Testis (tissue), 3 donors: ENCODE results near the gene CADM1. TPM values are rescaled to one million over a fixed set of nuclear protein-coding genes. Genes with fewer than 3 reads are reported as not detected.

Source experiments
- DNase-seq: peaks from one replicate; pipeline ENCODE4 v3.0.0-alpha.2; 2019
- H3K27ac ChIP-seq, 2 donors: fragments of 200-600 bp; sonication (generic); one replicate each; pipeline ENCODE4 v1.5.1; 2019
- H3K27me3 ChIP-seq: fragments of 200-600 bp; sonication (generic); one replicate; pipeline ENCODE4 v1.5.1; 2019
- H3K36me3 ChIP-seq: fragments of 200-600 bp; sonication (generic); one replicate; pipeline ENCODE4 v1.5.1; 2017; ENCODE audit warnings: low read depth; ENCODE audit errors: missing control alignments
- H3K4me1 ChIP-seq: fragments of 200-600 bp; sonication (generic); one replicate; pipeline ENCODE4 v1.5.1; 2019
- H3K4me3 ChIP-seq, 2 donors: fragments of 200-600 bp; sonication (generic); one replicate each; pipeline ENCODE4 v1.5.1; 2017 to 2019
- H3K9me3 ChIP-seq: fragments of 200-600 bp; sonication (generic); one replicate; pipeline ENCODE4 v1.5.1; 2017
- CTCF ChIP-seq, 3 experiments: fragments of 450-650 bp in 2 of 3; fragments of 200-600 bp in 1 of 3; sonication (generic) in 1 of 3; IDR thresholded peaks; one replicate each; pipeline ENCODE4 v1.5.1; 2016 to 2019; ENCODE audit warnings: antibody characterized with exemption in 3 of 3, mild to moderate bottlenecking in 2 of 3, moderate library complexity in 1 of 3
- POLR2A ChIP-seq: fragments of 450-650 bp; IDR thresholded peaks from one replicate; pipeline ENCODE4 v1.6.1; 2017; ENCODE audit warnings: antibody characterized with exemption, mild to moderate bottlenecking, moderate library complexity
- WGBS, 2 donors: methylation state at CpG; one replicate each; pipeline ENCODE4 v1.1.5; 2018; 5-methylcytosine and 5-hydroxymethylcytosine counted together
- intact Hi-C: fragments of 100-400 bp; cut with DNase I; formaldehyde crosslinking; loops from one replicate; pipeline ENCODE4 v1.15.1; 2023; ENCODE audit warnings: low total_unique reads
- polyA plus RNA-seq: library from polyadenylated mRNA; stranded (reverse); fragments of 350-450 nt; fragmentation: Illumina TruSeq; extraction: RNeasy Lipid Tissue Mini Kit (QIAGEN cat#74804); gene quantifications from one replicate; pipeline ENCODE4 v1.2.3, GENCODE V29; 2014; ENCODE audit warnings: low read depth, low replicate concordance; ENCODE audit not compliant: insufficient read depth
- total RNA-seq, 2 donors: library from RNA; depleted of rRNA; stranded (reverse); fragments of >200 nt; gene quantifications; one replicate each; pipeline ENCODE4 v1.2.3, GENCODE V29; 2016

CADM1 gene
- total and polyA plus RNA-seq, 3 donors from 2014 or later = 135 to 230 (median 216) TPM

- Histone ChIP-seq H3K36me3 (no peaks in the 10 kb centered on the region), H3K9me3 (no peaks in the 10 kb centered on the region), H3K27me3 (no peaks in the 10 kb centered on the region), H3K4me1 (no peaks in the 10 kb centered on the region), H3K4me3 (no peak overlapping the region), H3K27ac (no peak overlapping the region)
- 88 to 91% methylated on average over 5 of the region's 5 CpGs for WGBS, 2 donors
- no peak for TF ChIP-seq POLR2A
- no peak for TF ChIP-seq CTCF (IDR thresholded peaks at IDR 0.05)
- intact Hi-C loops = no loop called here
- DNase-seq = no peak
These were observed 309.5 kb downstream of the CADM1 start for GRCh38 chr11:115194802-115195110.

- Histone ChIP-seq H3K9me3 (no peaks in the 10 kb centered on the region), H3K27me3 (no peaks in the 10 kb centered on the region), H3K36me3 (no peaks in the 10 kb centered on the region), H3K27ac (peak overlapping the region in 1 of 2 donors; percentile 59), H3K4me3 (no peak overlapping the region), H3K4me1 (no peaks in the 10 kb centered on the region)
- 75 to 80% methylated on average over 15 of the region's 15 CpGs for WGBS, 2 donors
- TF ChIP-seq POLR2A (no peak), CTCF (IDR thresholded peaks at IDR 0.05) (no peak)
- intact Hi-C loops = no loop called here
- peak; percentile 63 for DNase-seq
These were observed 310.1 kb downstream of the CADM1 start for GRCh38 chr11:115193914-115194801.

- Histone ChIP-seq H3K9me3 (no peaks in the 10 kb centered on the region), H3K27me3 (no peaks in the 10 kb centered on the region), H3K27ac (no peak overlapping the region), H3K4me1 (no peaks in the 10 kb centered on the region), H3K36me3 (no peaks in the 10 kb centered on the region), H3K4me3 (no peak overlapping the region)
- no peak for DNase-seq
- TF ChIP-seq CTCF (IDR thresholded peaks at IDR 0.05) = no peak
- no peak for TF ChIP-seq POLR2A
- intact Hi-C loops = no loop called here
These were observed 312.5 kb downstream of the CADM1 start for GRCh38 chr11:115191761-115192160.

GRCh38 chr11:115190196-115190595, 314.0 kb downstream of the CADM1 start:
- 88 to 96% methylated on average over 1 of the region's 1 CpG for WGBS, 2 donors

More at GRCh38 chr11:115190196-115190595, 314.0 kb downstream of the CADM1 start:
- DNase-seq = no peak
- no peaks in the 10 kb centered on the region for H3K27me3 ChIP-seq
- intact Hi-C loops = no loop called here
- H3K36me3 ChIP-seq = no peaks in the 10 kb centered on the region
- H3K27ac ChIP-seq = no peak overlapping the region
- TF ChIP-seq CTCF (IDR thresholded peaks at IDR 0.05) (no peak), POLR2A (no peak)
- H3K9me3 ChIP-seq = no peaks in the 10 kb centered on the region
- no peaks in the 10 kb centered on the region for H3K4me1 ChIP-seq
- no peak overlapping the region for H3K4me3 ChIP-seq
